DND-41 (cell line): ENCODE results near the gene PNCK.

Experiments
- CTCF ChIP-seq: IDR thresholded peaks from 2 replicates; pipeline ENCODE4 v1.5.1; 2012; ENCODE audit warnings: borderline replicate concordance, low read length, moderate library complexity, mild to moderate bottlenecking; ENCODE audit not compliant: poor library complexity, severe bottlenecking; ENCODE audit errors: extremely low read depth
- EZH2 ChIP-seq: IDR thresholded peaks from 3 replicates; pipeline ENCODE4 v1.6.1; 2012; ENCODE audit warnings: borderline replicate concordance, low read depth, mild to moderate bottlenecking, moderate library complexity, low read length, inconsistent platforms; ENCODE audit not compliant: severe bottlenecking

DNA sequence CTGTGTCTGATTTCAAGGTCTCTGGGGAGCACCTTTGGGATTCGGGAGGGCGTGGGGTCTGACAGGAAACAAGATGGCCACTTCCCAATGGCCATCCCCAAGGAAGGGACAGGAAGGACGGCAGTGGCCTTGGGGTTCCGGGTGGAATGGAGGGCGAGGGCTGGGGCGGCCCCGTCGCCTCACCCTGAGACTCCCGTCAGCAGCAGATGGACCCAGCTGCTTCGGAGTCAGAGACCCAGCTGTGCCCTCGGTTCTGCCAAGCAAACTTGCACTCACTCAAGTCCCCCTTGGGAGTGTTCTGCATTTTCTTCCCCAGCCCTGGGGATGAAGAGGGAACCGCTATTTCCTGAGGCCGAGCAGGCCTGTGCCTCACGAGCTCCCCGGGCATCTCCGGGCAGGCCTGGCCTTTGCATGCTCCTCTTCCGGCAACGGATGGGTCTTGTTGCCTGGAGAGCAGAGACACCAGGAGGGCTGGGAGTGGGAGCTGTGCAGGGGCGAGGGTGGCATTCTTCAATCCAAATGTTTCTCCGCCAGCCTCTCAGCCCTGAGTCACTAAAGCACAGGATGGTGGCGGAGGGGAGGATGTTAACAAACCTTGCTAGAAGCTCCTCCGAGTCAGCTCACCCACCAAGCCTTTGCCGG is 33.4 kb downstream of the PNCK start:
- TF ChIP-seq CTCF (no peak), EZH2 (no peak)
